ENCODE measurements around the gene NAA38.

NAA38 gene

DNA sequence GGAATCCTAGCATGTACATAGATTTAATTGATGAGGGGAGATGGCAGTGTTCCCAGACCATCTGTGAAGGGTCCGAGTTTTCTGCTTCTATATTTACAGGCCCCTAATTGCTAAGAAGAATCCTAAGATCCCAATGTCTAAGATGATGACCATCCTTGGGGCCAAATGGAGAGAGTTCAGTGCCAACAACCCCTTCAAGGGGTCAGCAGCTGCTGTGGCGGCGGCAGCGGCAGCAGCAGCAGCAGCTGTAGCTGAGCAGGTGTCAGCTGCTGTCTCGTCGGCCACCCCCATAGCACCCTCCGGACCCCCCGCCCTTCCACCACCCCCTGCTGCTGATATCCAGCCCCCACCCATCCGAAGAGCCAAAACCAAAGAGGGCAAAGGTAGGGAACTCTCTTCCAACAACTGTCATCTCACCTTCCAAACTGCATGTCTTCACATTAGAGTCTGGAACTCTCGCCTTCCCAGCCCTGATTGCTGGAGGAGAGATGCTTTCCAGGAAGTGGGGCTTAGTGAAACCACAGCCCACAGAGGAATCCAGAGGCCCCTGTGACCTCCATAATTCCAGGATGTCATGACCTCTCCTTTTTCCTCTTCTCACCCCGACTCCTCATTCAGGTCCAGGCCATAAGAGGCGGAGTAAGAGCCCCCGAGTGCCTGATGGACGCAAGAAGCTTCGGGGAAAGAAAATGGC lies 36.0 kb upstream of the NAA38 start:
- no peak for DNase-seq (ENCODE audit: low read depth)
- H3K4me3 ChIP-seq (ENCODE audit: low read depth, low read length): no peak overlapping the region
- TF ChIP-seq CTCF (IDR thresholded peaks at IDR 0.05; ENCODE audit: low read depth, low read length, missing control alignments): no peak

GRCh38 chr17:7889166-7889955 lies 32.0 kb upstream of the NAA38 start:
- no peak for TF ChIP-seq CTCF (IDR thresholded peaks at IDR 0.05; ENCODE audit: low read depth, low read length, missing control alignments)
- no peak overlapping the region for H3K4me3 ChIP-seq (ENCODE audit: low read depth, low read length)
- no peak for DNase-seq (ENCODE audit: low read depth)

GRCh38 chr17:7888184-7888920 lies 31.0 kb upstream of the NAA38 start, which contains the start of gene CHD3:
Gene CHD3 (plus strand): TSS chr17:7888789. CDS start chr17:7889001, 212 bp downstream.
- peak within 1 kb of the TSS; percentile 93 for H3K4me3 ChIP-seq (ENCODE audit: low read depth, low read length)
- TF ChIP-seq CTCF (IDR thresholded peaks at IDR 0.05; ENCODE audit: low read depth, low read length, missing control alignments): no peak
- DNase-seq (ENCODE audit: low read depth): no peak

DNA sequence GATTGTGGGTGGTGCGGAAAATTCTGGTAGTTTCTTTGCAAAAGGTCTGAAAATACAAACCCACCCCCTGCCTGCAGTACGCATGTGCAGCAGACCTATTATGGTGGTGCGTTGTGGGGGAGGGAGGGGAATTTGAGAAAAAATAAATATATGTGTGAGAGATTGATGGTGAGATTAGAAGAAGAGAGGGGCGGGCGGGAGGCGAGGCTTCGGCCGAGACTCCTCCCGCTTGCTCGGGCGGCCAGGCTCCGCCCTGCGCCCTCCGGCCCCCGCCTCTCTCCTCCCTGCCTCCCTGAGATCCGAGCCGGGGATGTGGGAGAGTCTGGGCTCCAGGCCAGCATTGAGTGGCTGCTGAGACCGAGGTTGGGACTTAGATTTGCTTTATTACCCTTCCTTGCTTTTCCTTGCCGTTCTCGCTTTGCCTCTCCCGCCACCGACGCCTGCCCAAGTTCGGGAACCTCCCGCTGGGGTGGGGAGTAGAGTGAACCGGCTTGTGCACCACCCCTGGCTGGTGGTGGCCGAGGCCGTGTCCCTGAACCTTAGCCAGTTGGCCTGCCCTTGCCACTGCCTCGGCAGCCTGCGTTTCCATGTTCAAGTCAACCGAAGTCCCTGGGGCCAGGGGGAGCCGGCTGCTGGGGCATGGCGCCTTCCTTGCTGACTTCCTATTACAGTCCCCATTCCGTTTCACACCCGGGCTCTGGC lies 30.3 kb upstream of the NAA38 start:
- TF ChIP-seq CTCF (IDR thresholded peaks at IDR 0.05; ENCODE audit: low read depth, low read length, missing control alignments): no peak
- DNase-seq (ENCODE audit: low read depth): no peak
- peak overlapping the region; percentile 93 for H3K4me3 ChIP-seq (ENCODE audit: low read depth, low read length)

DNA sequence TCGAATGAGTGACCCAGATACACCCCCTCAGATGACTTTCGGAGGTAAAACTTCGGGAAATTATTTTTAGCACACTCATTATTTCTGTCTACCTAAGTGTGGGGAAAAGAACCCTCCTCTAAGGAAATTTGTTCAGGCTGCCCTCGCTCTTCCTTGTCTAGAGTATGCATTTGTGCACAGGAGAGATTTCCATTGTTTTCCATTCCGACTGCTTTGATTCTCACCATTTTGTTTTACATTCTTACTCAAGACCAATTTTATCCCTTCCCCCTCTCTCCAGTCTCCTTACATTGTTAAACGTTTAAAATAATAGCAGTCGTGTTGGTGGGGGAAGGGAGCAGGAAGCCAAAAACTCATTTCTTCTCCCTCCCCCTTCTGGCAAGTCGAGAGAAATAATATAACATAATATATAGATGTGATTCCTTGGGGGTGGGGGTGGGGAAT lies 29.7 kb upstream of the NAA38 start:
- TF ChIP-seq CTCF (IDR thresholded peaks at IDR 0.05; ENCODE audit: low read depth, low read length, missing control alignments): no peak
- H3K4me3 ChIP-seq (ENCODE audit: low read depth, low read length): peak overlapping the region; percentile 93
- no peak for DNase-seq (ENCODE audit: low read depth)

- DNase-seq (ENCODE audit: low read depth): no peak
- H3K4me3 ChIP-seq (ENCODE audit: low read depth, low read length): peak overlapping the region; percentile 93
These were observed 29.1 kb upstream of the NAA38 start for GRCh38 chr17:7886227-7887037.

More at GRCh38 chr17:7886227-7887037, 29.1 kb upstream of the NAA38 start:
- peak; percentile 17 for TF ChIP-seq CTCF (IDR thresholded peaks at IDR 0.05; ENCODE audit: low read depth, low read length, missing control alignments)
